HG03045 (cell line): ENCODE measurements around the gene PPM1N.
A peak's percentile ranks its signal among the peaks of the same experiment; 100 is the strongest.

ENCODE experiments used
- ATAC-seq: cut with Tn5 transposase; IDR thresholded peaks from one replicate; pipeline ENCODE4 v1.9.1; 2021; ENCODE audit warnings: mild to moderate bottlenecking, moderate library complexity; ENCODE audit not compliant: unreplicated experiment

PPM1N gene

GRCh38 chr19:45485305-45486077 lies 12.8 kb upstream of the PPM1N start:
- ATAC-seq, result peak; percentile 93

GRCh38 chr19:45488708-45489107 lies 9.5 kb upstream of the PPM1N start:
- no peak for ATAC-seq

GRCh38 chr19:45489216-45489855 lies 8.9 kb upstream of the PPM1N start:
- no peak for ATAC-seq

- no peak for ATAC-seq
Observed at GRCh38 chr19:45492137-45492626, 6.1 kb upstream of the PPM1N start.

GRCh38 chr19:45492627-45493470 lies 5.4 kb upstream of the PPM1N start:
- ATAC-seq, result no peak

- ATAC-seq, result no peak
Observed at GRCh38 chr19:45494261-45494916, 3.9 kb upstream of the PPM1N start.

GRCh38 chr19:45495178-45495577 lies 3.1 kb upstream of the PPM1N start:
- no peak for ATAC-seq

- no peak for ATAC-seq
Observed at GRCh38 chr19:45496349-45496953, 1.8 kb upstream of the PPM1N start.

GRCh38 chr19:45497791-45498190 lies 452 bp upstream of the PPM1N start:
- ATAC-seq, result no peak

GRCh38 chr19:45499196-45500180 lies 1.2 kb downstream of the PPM1N start:
- ATAC-seq, result no peak

GRCh38 chr19:45500918-45501729 lies 2.9 kb downstream of the PPM1N start:
- ATAC-seq, result no peak

- no peak for ATAC-seq
Observed at GRCh38 chr19:45501730-45502014, 3.4 kb downstream of the PPM1N start.

- ATAC-seq, result no peak
Observed at GRCh38 chr19:45502111-45502510, 3.9 kb downstream of the PPM1N start.

GRCh38 chr19:45503909-45504308 lies 5.7 kb downstream of the PPM1N start:
- ATAC-seq, result no peak

GRCh38 chr19:45505151-45505995 lies 7.1 kb downstream of the PPM1N start:
- no peak for ATAC-seq

- ATAC-seq, result no peak
Observed at GRCh38 chr19:45505996-45506245, 7.7 kb downstream of the PPM1N start.

- ATAC-seq, result peak; percentile 56
Observed at GRCh38 chr19:45506246-45506988, 8.2 kb downstream of the PPM1N start.
